Measurements from ENCODE around the gene TBCK.

DNA sequence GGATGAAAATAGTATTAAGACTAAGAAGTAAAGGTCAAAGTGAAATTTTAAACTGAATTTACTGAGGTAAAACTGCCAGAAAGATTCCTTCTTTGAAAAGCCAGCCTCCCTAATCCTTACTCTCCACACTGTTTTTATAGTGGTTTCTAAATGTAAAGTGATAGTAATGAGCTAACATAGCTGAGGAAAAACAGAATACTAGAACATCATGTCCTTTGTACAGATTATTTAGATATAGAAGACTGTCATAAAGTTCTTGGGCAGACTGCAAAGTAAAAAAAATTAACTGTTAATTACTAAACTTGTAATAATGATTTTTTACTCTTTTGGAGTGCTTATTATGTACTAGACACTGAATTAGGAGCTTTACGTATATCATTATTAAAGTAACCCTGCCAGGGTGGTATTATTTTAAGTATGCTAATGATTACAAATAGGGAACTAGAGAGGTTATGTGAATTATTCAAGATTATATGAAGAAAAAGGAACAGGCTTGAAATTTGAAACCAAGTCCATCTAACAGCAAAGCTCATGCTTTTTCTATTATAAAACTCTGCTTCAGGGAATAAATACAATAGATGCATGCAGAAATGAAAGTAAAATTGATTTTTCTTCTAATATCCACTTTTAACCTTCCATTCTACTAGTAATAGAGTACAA lies 150.5 kb downstream of the TBCK start:
- TF ChIP-seq, protein P1, sequence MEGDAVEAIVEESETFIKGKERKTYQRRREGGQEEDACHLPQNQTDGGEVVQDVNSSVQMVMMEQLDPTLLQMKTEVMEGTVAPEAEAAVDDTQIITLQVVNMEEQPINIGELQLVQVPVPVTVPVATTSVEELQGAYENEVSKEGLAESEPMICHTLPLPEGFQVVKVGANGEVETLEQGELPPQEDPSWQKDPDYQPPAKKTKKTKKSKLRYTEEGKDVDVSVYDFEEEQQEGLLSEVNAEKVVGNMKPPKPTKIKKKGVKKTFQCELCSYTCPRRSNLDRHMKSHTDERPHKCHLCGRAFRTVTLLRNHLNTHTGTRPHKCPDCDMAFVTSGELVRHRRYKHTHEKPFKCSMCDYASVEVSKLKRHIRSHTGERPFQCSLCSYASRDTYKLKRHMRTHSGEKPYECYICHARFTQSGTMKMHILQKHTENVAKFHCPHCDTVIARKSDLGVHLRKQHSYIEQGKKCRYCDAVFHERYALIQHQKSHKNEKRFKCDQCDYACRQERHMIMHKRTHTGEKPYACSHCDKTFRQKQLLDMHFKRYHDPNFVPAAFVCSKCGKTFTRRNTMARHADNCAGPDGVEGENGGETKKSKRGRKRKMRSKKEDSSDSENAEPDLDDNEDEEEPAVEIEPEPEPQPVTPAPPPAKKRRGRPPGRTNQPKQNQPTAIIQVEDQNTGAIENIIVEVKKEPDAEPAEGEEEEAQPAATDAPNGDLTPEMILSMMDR (conservative IDR thresholded peaks at IDR 0.05; ENCODE audit: low read depth, low read length): no peak
- TF ChIP-seq EZH2 (IDR thresholded peaks at IDR 0.05; ENCODE audit: low read length, unreplicated experiment): no peak

All from PC-3 (cell line).